ENCODE results near the gene IQSEC2. TPM values are rescaled to one million over a fixed set of nuclear protein-coding genes. Genes with fewer than 3 reads are reported as not detected.

IQSEC2 gene
- total and polyA plus RNA-seq, 2 of the 8 experiments (the other 6 are each of a cell fraction or from before 2014, with no cell fraction given): 6.1 to 54.9 TPM

DNA sequence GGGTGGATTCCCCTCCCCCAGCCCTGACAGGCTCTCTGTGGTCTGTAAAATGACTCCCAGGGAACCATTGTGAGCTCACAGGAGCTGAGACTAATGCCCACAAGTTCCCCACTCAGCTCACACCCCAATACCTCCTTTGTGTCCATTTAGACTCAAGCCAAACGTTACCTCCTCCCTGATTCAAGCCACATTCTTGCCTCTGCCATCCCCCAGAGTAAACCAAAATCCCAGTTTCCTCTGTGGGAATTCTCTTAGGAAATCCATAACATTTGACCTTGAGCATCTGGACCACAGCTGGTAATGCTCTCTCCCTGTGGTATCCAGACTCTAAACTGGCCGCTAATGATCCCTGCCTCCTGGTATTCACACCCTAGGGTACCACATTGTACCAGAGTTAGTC, 30.1 kb downstream of the IQSEC2 start:
- Histone ChIP-seq H2BK15ac (ENCODE audit: low read length) (no peak overlapping the region), H4K5ac (ENCODE audit: insufficient read length, low read depth, low read length) (no peak overlapping the region), H2BK12ac (ENCODE audit: low read depth, low read length) (no peak overlapping the region), H3K23ac (ENCODE audit: insufficient read length) (no peak overlapping the region), H3K4ac (replicated peaks; ENCODE audit: insufficient read length, low read depth, low read length) (no peak overlapping the region), H3K23me2 (ENCODE audit: low read depth, low read length) (no peaks in the 10 kb centered on the region), H3K4me3 (ENCODE audit: extremely low read depth in 1 of 4, insufficient read depth in 2 of 4, low read depth in 3 of 4, low read length in 4 of 4) (no peak overlapping the region), H3K9me3 (ENCODE audit: insufficient read depth in 2 of 2, low read depth in 1 of 2, low read length in 1 of 2) (no peaks in the 10 kb centered on the region), H3K27me3 (replicated peaks in 1 of 4; ENCODE audit: control insufficient read depth in 3 of 4, extremely low read depth in 1 of 4, insufficient read depth in 3 of 4, low read length in 3 of 4) (no peaks in the 10 kb centered on the region), H2AK5ac (ENCODE audit: low read depth, low read length) (no peak overlapping the region), H3K36me3 (ENCODE audit: control insufficient read depth in 2 of 4, insufficient read depth in 4 of 4, low read length in 3 of 4) (peaks cover 0 to 3% (median 0%) of the 10 kb centered on the region in 4 experiments; a peak in 1 of 8 replicates), H3K56ac (replicated peaks; ENCODE audit: insufficient read length, low read depth, low read length) (no peak overlapping the region), H3K79me1 (ENCODE audit: low read depth, low read length) (no peaks in the 10 kb centered on the region), H2AFZ (ENCODE audit: low read length) (no peak overlapping the region), H4K8ac (ENCODE audit: extremely low read depth, insufficient read depth, low read length) (no peak overlapping the region), H2BK120ac (replicated peaks; ENCODE audit: low read depth, low read length) (no peak overlapping the region), H4K91ac (replicated peaks; ENCODE audit: insufficient read length, low read length) (no peak overlapping the region), H2BK20ac (ENCODE audit: low read length) (no peak overlapping the region), H3K27ac (ENCODE audit: low read depth, low read length) (no peak overlapping the region), H3K14ac (ENCODE audit: insufficient read length) (no peak overlapping the region), H3K9ac (replicated peaks in 1 of 4; ENCODE audit: extremely low read depth in 1 of 4, low read depth in 3 of 4, low read length in 3 of 4) (no peak overlapping the region), H3K4me2 (ENCODE audit: insufficient read depth in 1 of 2, low read depth in 2 of 2, low read length in 2 of 2) (no peak overlapping the region), H4K20me1 (replicated peaks in 1 of 2; ENCODE audit: control insufficient read depth in 1 of 2, insufficient read depth in 2 of 2, low read length in 2 of 2) (no peaks in the 10 kb centered on the region), H3K4me1 (replicated peaks in 1 of 4; ENCODE audit: control insufficient read depth in 3 of 4, insufficient read depth in 4 of 4, low read length in 3 of 4) (peaks cover 0 to 5% (median 0%) of the 10 kb centered on the region in 4 experiments; a peak in 2 of 7 replicates), H3K79me2 (ENCODE audit: control insufficient read depth in 1 of 2, insufficient read depth in 2 of 2, low read length in 2 of 2) (no peaks in the 10 kb centered on the region), H3K18ac (ENCODE audit: extremely low read depth, low read length) (no peak overlapping the region), H2BK5ac (ENCODE audit: low read depth, low read length) (no peak overlapping the region)
- DNase-seq (ENCODE audit: low read depth in 1 of 2, low spot score in 2 of 2) (no peak), FAIRE-seq (no peak)
- ChIA-PET CTCF (ENCODE audit: partially characterized antibody) (interaction anchor here (1.2 kb wide), 1 partner anchor 218 kb away, joined by 3 read pairs; no protein-coding TSS in a partner anchor), POLR2A (ENCODE audit: partially characterized antibody) (no interaction called here)
- no peak for TF ChIP-seq CBX8 (IDR thresholded peaks at IDR 0.05; ENCODE audit: borderline replicate concordance, low read depth, low read length)
- no peak for TF ChIP-seq JUND (IDR thresholded peaks at IDR 0.05; ENCODE audit: low read length)
- TF ChIP-seq TAF7 (optimal IDR thresholded peaks at IDR 0.05; ENCODE audit: borderline replicate concordance, low read depth, low read length): no peak
- no peak for TF ChIP-seq BCL11A (IDR thresholded peaks at IDR 0.05; ENCODE audit: low read depth in 2 of 2, low read length in 2 of 2)
- TF ChIP-seq, protein P1, sequence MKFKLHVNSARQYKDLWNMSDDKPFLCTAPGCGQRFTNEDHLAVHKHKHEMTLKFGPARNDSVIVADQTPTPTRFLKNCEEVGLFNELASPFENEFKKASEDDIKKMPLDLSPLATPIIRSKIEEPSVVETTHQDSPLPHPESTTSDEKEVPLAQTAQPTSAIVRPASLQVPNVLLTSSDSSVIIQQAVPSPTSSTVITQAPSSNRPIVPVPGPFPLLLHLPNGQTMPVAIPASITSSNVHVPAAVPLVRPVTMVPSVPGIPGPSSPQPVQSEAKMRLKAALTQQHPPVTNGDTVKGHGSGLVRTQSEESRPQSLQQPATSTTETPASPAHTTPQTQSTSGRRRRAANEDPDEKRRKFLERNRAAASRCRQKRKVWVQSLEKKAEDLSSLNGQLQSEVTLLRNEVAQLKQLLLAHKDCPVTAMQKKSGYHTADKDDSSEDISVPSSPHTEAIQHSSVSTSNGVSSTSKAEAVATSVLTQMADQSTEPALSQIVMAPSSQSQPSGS (IDR thresholded peaks at IDR 0.05; ENCODE audit: low read length): no peak
- no peak for TF ChIP-seq RXRA (IDR thresholded peaks at IDR 0.05; ENCODE audit: insufficient read depth, low read depth, low read length)
- TF ChIP-seq MAFK (IDR thresholded peaks at IDR 0.05; ENCODE audit: low read depth, low read length): no peak
- no peak for TF ChIP-seq KDM5A (IDR thresholded peaks at IDR 0.05; ENCODE audit: low read length)
- TF ChIP-seq, protein P2, sequence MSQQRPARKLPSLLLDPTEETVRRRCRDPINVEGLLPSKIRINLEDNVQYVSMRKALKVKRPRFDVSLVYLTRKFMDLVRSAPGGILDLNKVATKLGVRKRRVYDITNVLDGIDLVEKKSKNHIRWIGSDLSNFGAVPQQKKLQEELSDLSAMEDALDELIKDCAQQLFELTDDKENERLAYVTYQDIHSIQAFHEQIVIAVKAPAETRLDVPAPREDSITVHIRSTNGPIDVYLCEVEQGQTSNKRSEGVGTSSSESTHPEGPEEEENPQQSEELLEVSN (IDR thresholded peaks at IDR 0.05): no peak
- WGBS, 2 experiments (ENCODE audit: extremely low coverage in 1 of 2, insufficient coverage in 1 of 2, insufficient read length in 1 of 2, insufficient replicate concordance in 2 of 2, low coverage in 1 of 2, low lambda C conversion rate in 2 of 2, missing lambda C conversion rate in 1 of 2): 67% methylated on average over 1 of the region's 2 CpGs; no CpG with 5 or more reads in 1 of the 2 experiments

Measured in H1 (cell line).